Measurements from ENCODE around the gene ARSB.
A peak's percentile ranks its signal among the peaks of the same experiment; 100 is the strongest.

Gene ARSB

DNA sequence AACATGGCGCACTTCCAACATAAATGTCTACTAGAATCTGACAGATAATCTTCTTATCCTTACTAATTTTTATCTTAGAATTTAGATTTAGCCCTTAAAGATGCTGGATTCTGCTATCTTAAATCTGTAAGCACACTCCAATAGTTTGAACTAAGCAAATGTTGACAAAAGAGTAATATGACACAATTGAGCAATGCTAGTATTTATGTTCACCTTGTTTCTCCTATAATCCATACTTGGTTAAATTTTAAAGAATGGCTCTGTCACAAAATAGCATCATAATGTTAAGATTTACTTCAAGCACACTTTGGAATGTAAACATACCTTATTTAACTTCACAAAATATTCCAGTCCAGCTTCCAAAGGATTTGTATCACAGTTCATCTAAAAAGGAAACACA, 38.8 kb upstream of the ARSB start:
- DNase-seq (ENCODE audit: low read depth): no peak
- H3K4me3 ChIP-seq (ENCODE audit: control insufficient read depth, low read depth, low read length): no peak overlapping the region
- TF ChIP-seq CTCF (IDR thresholded peaks at IDR 0.05; ENCODE audit: control insufficient read depth, insufficient read depth, low read depth, low read length, missing control alignments): no peak

GRCh38 chr5:79023348-79023747, 38.2 kb upstream of the ARSB start:
- no peak overlapping the region for H3K4me3 ChIP-seq (ENCODE audit: control insufficient read depth, low read depth, low read length)
- DNase-seq (ENCODE audit: low read depth): no peak
- TF ChIP-seq CTCF (IDR thresholded peaks at IDR 0.05; ENCODE audit: control insufficient read depth, insufficient read depth, low read depth, low read length, missing control alignments): no peak

DNA sequence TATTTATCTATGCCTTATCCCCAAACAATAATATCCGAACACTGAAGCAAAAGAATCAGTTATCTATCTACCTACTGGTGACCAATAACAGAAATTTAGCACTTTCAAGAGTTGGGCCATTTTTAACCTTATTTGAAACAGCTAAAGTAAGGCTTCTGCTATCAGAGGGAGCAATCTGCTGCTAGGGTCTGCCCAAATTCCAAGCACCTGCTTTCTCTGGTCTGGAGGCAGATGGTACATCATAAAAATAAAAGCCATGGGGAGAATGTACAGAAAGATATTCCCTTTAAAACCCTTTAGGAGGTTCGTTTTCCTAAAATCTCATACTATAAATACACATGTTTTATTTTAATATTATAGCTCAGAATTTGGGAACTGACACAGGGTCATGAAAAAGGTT, 37.7 kb upstream of the ARSB start:
- TF ChIP-seq CTCF (IDR thresholded peaks at IDR 0.05; ENCODE audit: control insufficient read depth, insufficient read depth, low read depth, low read length, missing control alignments): no peak
- H3K4me3 ChIP-seq (ENCODE audit: control insufficient read depth, low read depth, low read length): no peak overlapping the region
- no peak for DNase-seq (ENCODE audit: low read depth)

DNA sequence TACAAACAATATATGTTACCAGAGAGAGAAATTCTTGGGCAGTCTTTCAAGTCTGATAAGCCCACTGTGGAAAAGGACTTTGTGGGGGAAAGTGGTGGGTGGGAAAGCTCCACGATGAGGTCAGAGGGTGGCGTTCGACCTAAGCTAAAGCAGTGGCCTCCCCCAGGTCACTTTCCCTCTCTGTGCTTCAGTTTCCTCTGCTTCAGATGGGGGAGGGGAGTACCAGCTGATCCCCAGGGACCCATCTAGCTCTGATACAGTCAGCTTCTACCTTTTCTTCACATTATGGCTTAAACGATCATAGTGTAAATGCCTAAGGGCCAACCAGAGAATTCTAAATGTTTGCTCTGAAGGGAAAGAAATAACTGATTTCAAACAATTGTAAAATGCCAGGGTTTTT, 36.6 kb upstream of the ARSB start:
- DNase-seq (ENCODE audit: low read depth): no peak
- no peak overlapping the region for H3K4me3 ChIP-seq (ENCODE audit: control insufficient read depth, low read depth, low read length)
- TF ChIP-seq CTCF (IDR thresholded peaks at IDR 0.05; ENCODE audit: control insufficient read depth, insufficient read depth, low read depth, low read length, missing control alignments): no peak

- H3K4me3 ChIP-seq (ENCODE audit: control insufficient read depth, low read depth, low read length): peak overlapping the region; percentile 14
- peak; percentile 89 for TF ChIP-seq CTCF (IDR thresholded peaks at IDR 0.05; ENCODE audit: control insufficient read depth, insufficient read depth, low read depth, low read length, missing control alignments)
- peak; percentile 34 for DNase-seq (ENCODE audit: low read depth)
These were observed 35.9 kb upstream of the ARSB start for GRCh38 chr5:79020861-79021561.

DNA sequence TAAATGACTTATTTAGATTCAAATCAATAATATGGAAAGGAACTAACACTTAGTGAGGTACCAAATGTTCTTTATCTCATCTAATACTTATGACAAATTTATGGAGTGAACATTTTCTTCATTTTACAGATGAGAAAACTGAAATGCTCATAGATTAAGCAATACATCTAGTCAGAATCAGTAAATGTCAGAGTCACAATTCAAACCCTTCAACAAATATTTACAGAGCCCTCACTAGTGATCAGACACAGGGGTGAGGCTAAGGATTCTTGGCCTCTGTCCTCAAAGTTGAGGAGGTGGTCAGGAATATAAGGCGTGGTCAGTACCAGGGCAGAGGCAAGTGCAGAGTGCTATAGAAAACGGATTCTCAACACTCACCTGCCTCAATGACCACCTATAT, 29.5 kb upstream of the ARSB start:
- no peak for DNase-seq (ENCODE audit: low read depth)
- no peak overlapping the region for H3K4me3 ChIP-seq (ENCODE audit: control insufficient read depth, low read depth, low read length)
- TF ChIP-seq CTCF (IDR thresholded peaks at IDR 0.05; ENCODE audit: control insufficient read depth, insufficient read depth, low read depth, low read length, missing control alignments): no peak

All from AG09309 (cell line).